ENCODE data around the gene CHURC1. TPM values are rescaled to one million over a fixed set of nuclear protein-coding genes. Genes with fewer than 3 reads are reported as not detected.

CHURC1 gene
- total RNA-seq, 1 donor from 2014 or later, result 33.4 TPM

DNA sequence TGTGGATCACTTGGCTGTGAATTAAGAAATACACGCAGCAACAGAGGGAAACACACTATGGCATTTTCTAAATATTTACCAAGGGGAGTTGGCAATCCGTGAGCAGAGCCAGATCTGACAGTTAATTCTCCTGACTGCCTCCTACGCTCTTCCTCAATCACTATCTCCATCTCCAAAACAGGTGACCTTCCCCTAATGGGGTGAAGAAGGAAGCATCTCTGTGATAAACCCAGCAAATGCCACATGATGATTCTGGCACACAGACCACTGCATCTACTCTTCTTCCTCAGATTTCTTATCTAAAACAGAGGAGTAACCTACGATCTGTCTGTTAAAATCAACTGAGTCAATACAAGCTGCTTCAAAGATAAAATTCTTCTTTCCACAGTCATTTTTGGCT lies 38.9 kb upstream of the CHURC1 start:
- Histone ChIP-seq H3K27me3 (ENCODE audit: control insufficient read depth in 3 of 3, insufficient read depth in 3 of 3, low read length in 3 of 3) (peaks cover 0 to 6% (median 3%) of the 10 kb centered on the region in 3 donors), H3K27ac (ENCODE audit: low read depth, low read length) (peak overlapping the region; percentile 61), H3K4me1 (ENCODE audit: control insufficient read depth in 3 of 3, insufficient read depth in 3 of 3, low read length in 3 of 3) (peaks cover 42 to 76% (median 54%) of the 10 kb centered on the region in 3 donors)

DNA sequence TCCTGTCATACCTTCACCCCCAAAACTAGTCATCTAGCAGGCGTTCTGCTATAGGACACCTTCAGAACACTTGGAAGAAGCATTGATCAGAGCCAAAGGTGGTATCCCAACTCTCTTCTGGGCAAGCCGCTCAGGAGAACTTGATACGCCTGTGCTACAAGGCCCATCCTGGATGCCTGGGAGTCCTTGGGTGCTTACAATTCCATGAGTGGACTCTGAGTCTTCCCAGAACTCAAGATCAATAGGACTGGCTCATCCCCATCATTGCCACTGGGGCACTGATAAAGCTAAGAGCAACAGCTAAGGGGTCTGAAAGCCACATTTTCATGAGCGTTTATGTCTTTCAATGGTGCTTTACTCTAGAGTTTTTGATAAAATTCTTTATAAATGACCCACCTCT lies 36.4 kb upstream of the CHURC1 start:
- peak overlapping the region; percentile 93 to 97 (median 94) for H3K9ac ChIP-seq (ENCODE audit: low read depth in 1 of 3, low read length in 3 of 3)
- H3K27ac ChIP-seq (ENCODE audit: low read depth, low read length), result peak overlapping the region; percentile 90
- H3K9me3 ChIP-seq (ENCODE audit: control insufficient read depth in 3 of 3, low read length in 3 of 3), result no peaks in the 10 kb centered on the region
- H3K4me3 ChIP-seq (ENCODE audit: low read length in 3 of 3), result peak overlapping the region; percentile 83 to 88 (median 86)
- H3K36me3 ChIP-seq (ENCODE audit: control insufficient read depth in 3 of 3, insufficient read depth in 3 of 3, low read length in 3 of 3), result no peaks in the 10 kb centered on the region
- peaks cover 29 to 62% (median 39%) of the 10 kb centered on the region in 3 donors for H3K4me1 ChIP-seq (ENCODE audit: control insufficient read depth in 3 of 3, insufficient read depth in 3 of 3, low read length in 3 of 3)
- peaks cover 0 to 6% (median 5%) of the 10 kb centered on the region in 3 donors for H3K27me3 ChIP-seq (ENCODE audit: control insufficient read depth in 3 of 3, insufficient read depth in 3 of 3, low read length in 3 of 3)

More for the DNA sequence above, 38.9 kb upstream of the CHURC1 start:
- Histone ChIP-seq H3K9ac (ENCODE audit: low read depth in 1 of 3, low read length in 3 of 3) (no peak overlapping the region), H3K9me3 (ENCODE audit: control insufficient read depth in 3 of 3, low read length in 3 of 3) (no peaks in the 10 kb centered on the region), H3K36me3 (ENCODE audit: control insufficient read depth in 3 of 3, insufficient read depth in 3 of 3, low read length in 3 of 3) (no peaks in the 10 kb centered on the region), H3K4me3 (ENCODE audit: low read length in 3 of 3) (no peak overlapping the region)

DNA sequence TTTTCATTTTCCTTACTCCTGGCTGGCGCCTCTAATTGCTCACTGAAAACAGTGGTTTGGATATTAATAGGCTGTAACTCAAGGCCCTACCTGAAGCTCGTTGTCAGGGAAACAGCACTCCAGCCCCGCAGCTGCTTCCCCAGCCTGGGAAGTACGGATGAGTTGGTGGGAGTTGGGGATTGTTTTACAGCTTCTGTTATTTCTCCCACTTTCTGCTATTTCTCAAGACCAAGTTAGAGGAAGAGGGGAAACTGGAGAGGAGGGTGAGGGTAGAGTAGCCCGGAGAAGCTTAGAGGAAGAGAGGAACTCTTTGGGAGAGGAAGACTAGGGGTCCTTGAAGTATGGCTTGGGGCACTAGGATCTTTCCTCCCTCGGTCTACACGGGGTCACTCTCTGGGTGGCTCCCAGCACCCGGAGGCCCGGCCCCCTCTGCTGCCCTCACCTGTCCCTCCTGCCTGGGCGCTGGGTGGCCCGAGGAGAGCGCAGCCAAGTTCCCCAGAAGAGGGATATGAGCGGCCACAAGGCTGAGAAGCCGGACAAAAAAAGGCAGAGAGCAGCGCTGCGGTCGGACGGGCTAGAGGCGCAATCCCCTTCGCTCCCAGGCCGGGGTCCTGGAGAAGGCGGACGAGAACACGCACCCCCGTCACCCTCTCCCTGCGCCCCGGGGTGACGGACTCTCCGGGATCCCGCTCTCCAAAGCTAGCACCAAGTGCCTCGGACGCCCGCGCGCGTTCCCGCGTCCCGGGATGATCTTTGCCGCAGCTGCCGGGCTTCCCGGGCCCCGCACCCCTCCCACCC lies 35.2 kb upstream of the CHURC1 start:
- Histone ChIP-seq H3K27me3 (ENCODE audit: control insufficient read depth in 3 of 3, insufficient read depth in 3 of 3, low read length in 3 of 3) (peaks cover 0 to 5% (median 5%) of the 10 kb centered on the region in 3 donors), H3K4me1 (ENCODE audit: control insufficient read depth in 3 of 3, insufficient read depth in 3 of 3, low read length in 3 of 3) (peaks cover 21 to 51% (median 29%) of the 10 kb centered on the region in 3 donors), H3K27ac (ENCODE audit: low read depth, low read length) (peak overlapping the region; percentile 90), H3K4me3 (ENCODE audit: low read length in 3 of 3) (peak overlapping the region; percentile 83 to 88 (median 86)), H3K9ac (ENCODE audit: low read depth in 1 of 3, low read length in 3 of 3) (peak overlapping the region; percentile 93 to 97 (median 94)), H3K36me3 (ENCODE audit: control insufficient read depth in 3 of 3, insufficient read depth in 3 of 3, low read length in 3 of 3) (no peaks in the 10 kb centered on the region), H3K9me3 (ENCODE audit: control insufficient read depth in 3 of 3, low read length in 3 of 3) (no peaks in the 10 kb centered on the region)

DNA sequence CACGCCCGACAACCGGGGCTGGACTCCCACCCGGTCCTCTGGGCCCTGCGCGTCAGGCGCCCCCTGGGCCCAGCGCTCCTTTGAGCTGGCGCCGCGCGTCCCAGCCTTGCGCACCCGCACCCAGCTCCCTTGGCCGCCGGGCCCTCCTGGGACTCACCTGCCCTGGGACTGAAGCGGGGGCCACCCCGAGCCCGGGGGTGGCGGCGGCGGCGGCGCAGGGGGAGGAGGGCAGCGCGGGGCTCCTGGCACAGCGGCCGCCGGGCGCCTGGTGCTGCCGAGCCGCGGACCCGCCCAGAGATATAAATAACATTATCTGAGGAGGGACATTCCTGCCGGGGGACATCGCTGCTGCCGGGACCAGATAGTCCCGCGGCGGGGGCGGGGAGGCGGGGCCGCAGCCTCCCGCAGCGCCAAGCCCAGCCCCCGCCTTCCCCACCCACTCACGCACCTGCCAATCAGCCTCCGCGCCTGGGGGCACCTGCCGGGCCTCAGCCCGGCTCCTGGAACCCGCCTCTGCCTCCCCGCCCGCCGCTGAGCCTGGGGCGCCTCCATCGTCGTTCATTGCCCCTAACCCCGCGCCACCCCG lies 34.5 kb upstream of the CHURC1 start, which contains the start of gene SPTB:
TSS of gene SPTB (minus strand) at position 273 of the 586 bp plus-strand sequence. CDS start 56,813 bp downstream, outside the sequence.
- Histone ChIP-seq H3K4me1 (ENCODE audit: control insufficient read depth in 3 of 3, insufficient read depth in 3 of 3, low read length in 3 of 3) (peaks cover 18 to 46% (median 22%) of the 10 kb centered on the region in 3 donors), H3K4me3 (ENCODE audit: low read length in 3 of 3) (peak within 1 kb of the TSS; percentile 83 to 88 (median 86)), H3K27ac (ENCODE audit: low read depth, low read length) (peak within 1 kb of the TSS; percentile 90), H3K9me3 (ENCODE audit: control insufficient read depth in 3 of 3, low read length in 3 of 3) (no peaks in the 10 kb centered on the region), H3K27me3 (ENCODE audit: control insufficient read depth in 3 of 3, insufficient read depth in 3 of 3, low read length in 3 of 3) (peaks cover 0 to 5% (median 5%) of the 10 kb centered on the region in 3 donors), H3K36me3 (ENCODE audit: control insufficient read depth in 3 of 3, insufficient read depth in 3 of 3, low read length in 3 of 3) (no peaks in the 10 kb centered on the region), H3K9ac (ENCODE audit: low read depth in 1 of 3, low read length in 3 of 3) (peak within 1 kb of the TSS; percentile 93 to 97 (median 94))

DNA sequence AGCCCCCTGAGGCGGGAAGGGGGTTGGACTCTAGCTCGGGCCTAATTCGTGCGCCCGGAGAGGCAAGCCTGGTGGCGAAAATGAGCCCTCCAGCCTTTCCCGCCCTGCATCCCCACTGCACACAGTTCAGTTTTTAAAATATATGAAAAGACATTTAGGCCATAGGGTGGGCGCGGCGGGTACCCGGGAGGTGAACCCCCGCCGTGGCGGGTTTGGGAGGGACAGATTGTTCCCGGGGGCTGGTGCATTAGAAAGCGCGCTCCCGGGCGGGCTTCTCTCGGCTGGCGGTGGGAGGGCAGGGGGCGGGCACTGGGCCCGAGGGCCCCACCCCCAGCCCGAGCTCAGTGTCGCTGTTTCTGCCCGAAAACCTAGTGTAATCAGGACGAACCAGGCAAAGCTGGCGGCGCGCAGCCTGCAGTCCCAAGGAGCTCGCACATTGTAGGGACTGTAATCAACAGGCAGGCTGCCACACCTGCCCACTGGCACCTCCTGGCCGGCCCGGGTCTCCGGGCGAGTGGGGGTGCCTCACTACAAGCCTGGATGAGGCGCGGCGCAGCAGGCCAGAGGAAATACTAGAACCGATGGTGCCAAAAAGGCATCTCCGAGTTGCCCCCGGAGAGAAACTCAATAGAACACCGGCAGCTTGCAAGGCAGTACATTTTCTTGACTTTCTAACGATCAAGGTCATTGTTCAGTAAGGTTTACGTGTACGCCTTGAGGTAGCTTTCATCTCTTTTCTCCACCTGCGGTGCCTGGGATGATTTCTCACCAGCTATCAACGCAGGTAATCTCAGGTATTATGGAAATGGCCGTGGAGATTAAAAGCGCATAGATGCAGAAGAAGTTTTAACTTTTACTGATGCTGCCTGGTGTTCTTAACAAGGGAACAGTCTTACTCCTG lies 33.8 kb upstream of the CHURC1 start:
- H3K4me1 ChIP-seq (ENCODE audit: control insufficient read depth in 3 of 3, insufficient read depth in 3 of 3, low read length in 3 of 3), result peaks cover 11 to 39% (median 15%) of the 10 kb centered on the region in 3 donors
- H3K36me3 ChIP-seq (ENCODE audit: control insufficient read depth in 3 of 3, insufficient read depth in 3 of 3, low read length in 3 of 3), result no peaks in the 10 kb centered on the region
- peak overlapping the region; percentile 56 to 88 (median 86) for H3K4me3 ChIP-seq (ENCODE audit: low read length in 3 of 3)
- peak overlapping the region; percentile 72 to 82 (median 75) for H3K9ac ChIP-seq (ENCODE audit: low read depth in 1 of 3, low read length in 3 of 3)
- H3K9me3 ChIP-seq (ENCODE audit: control insufficient read depth in 3 of 3, low read length in 3 of 3), result no peaks in the 10 kb centered on the region
- H3K27ac ChIP-seq (ENCODE audit: low read depth, low read length), result peak overlapping the region; percentile 90
- peaks cover 0 to 5% (median 5%) of the 10 kb centered on the region in 3 donors for H3K27me3 ChIP-seq (ENCODE audit: control insufficient read depth in 3 of 3, insufficient read depth in 3 of 3, low read length in 3 of 3)

DNA sequence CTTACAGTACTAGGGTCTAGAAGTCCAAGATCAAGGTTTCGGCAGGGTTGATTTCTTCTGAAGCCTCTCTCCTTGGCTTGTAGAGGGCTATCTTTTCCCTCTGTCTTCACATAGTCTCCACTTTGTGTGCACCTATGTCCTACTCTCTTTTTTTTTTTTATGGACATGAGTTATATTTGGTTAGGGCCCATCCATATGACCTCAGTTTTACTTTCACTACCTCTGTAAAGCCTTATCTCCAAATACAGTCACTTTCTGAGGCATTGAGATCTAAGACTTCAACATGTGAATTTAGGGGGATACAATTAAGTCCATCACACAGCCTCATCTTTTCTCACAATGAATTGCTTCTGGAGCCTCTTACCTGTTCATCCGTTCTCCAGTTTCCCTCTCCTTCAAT lies 28.7 kb upstream of the CHURC1 start:
- H3K9me3 ChIP-seq (ENCODE audit: control insufficient read depth in 3 of 3, low read length in 3 of 3), result no peaks in the 10 kb centered on the region
- H3K36me3 ChIP-seq (ENCODE audit: control insufficient read depth in 3 of 3, insufficient read depth in 3 of 3, low read length in 3 of 3), result no peaks in the 10 kb centered on the region
- no peak overlapping the region for H3K27ac ChIP-seq (ENCODE audit: low read depth, low read length)
- H3K4me1 ChIP-seq (ENCODE audit: control insufficient read depth in 3 of 3, insufficient read depth in 3 of 3, low read length in 3 of 3), result peaks cover 0 to 5% (median 4%) of the 10 kb centered on the region in 3 donors
- no peak overlapping the region for H3K4me3 ChIP-seq (ENCODE audit: low read length in 3 of 3)
- no peak overlapping the region for H3K9ac ChIP-seq (ENCODE audit: low read depth in 1 of 3, low read length in 3 of 3)
- H3K27me3 ChIP-seq (ENCODE audit: control insufficient read depth in 3 of 3, insufficient read depth in 3 of 3, low read length in 3 of 3), result peaks cover 0 to 3% (median 2%) of the 10 kb centered on the region in 3 donors

DNA sequence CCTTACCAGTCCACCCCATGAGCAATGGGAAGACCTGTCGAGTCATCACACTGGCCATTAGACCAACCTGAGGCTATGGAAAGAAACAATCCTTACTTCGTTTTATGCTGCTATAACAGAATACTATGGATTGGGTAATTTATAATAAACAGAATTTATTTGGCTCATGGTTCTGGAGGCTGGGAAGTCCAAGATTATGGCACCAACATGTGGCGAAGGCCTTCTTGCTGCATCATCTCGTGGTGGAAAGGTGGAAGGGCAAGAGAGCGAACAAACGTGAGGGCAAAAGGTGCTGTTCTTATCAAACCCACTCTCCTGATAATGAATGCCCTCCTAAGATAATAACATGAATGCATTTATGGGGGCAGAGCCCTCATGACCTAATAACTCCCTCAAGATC lies 24.9 kb upstream of the CHURC1 start:
- no peak overlapping the region for H3K4me3 ChIP-seq (ENCODE audit: low read length in 3 of 3)
- no peak overlapping the region for H3K27ac ChIP-seq (ENCODE audit: low read depth, low read length)
- no peak overlapping the region for H3K9ac ChIP-seq (ENCODE audit: low read depth in 1 of 3, low read length in 3 of 3)
- H3K9me3 ChIP-seq (ENCODE audit: control insufficient read depth in 3 of 3, low read length in 3 of 3), result no peaks in the 10 kb centered on the region
- H3K36me3 ChIP-seq (ENCODE audit: control insufficient read depth in 3 of 3, insufficient read depth in 3 of 3, low read length in 3 of 3), result no peaks in the 10 kb centered on the region
- H3K27me3 ChIP-seq (ENCODE audit: control insufficient read depth in 3 of 3, insufficient read depth in 3 of 3, low read length in 3 of 3), result no peaks in the 10 kb centered on the region
- peaks cover 4 to 9% (median 7%) of the 10 kb centered on the region in 3 donors for H3K4me1 ChIP-seq (ENCODE audit: control insufficient read depth in 3 of 3, insufficient read depth in 3 of 3, low read length in 3 of 3)

DNA sequence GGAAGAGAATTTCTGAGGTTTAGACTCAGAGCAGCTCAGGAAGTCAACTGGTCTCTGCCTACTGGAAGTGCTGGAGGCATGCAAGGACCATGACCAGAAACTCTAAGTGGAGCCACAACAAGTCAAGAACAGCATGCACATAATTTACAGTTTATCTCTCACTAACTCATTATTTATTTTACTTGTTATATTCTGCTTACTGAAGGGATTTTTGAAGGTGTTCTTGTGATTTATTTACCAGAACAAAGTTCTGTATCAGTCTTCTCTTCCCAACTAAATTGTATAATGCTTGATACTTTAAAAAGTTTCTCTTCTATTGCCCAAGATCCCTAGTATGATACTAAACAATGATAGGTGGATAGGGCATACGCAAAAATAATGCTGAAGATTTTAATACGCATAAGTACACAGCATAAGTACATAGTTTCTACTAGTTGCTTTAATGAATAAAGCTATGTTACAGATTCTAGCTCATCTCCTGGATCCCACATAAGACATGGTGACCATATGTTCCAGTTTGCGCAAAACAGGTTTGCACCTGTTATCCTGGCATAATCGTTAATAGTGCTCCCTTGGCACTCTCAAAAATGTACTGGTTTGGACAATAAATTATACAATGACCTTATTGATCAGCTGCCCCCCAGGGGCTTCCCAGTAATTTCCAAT lies 22.9 kb upstream of the CHURC1 start:
- Histone ChIP-seq H3K27ac (ENCODE audit: low read depth, low read length) (no peak overlapping the region), H3K4me3 (ENCODE audit: low read length in 3 of 3) (no peak overlapping the region), H3K36me3 (ENCODE audit: control insufficient read depth in 3 of 3, insufficient read depth in 3 of 3, low read length in 3 of 3) (no peaks in the 10 kb centered on the region), H3K27me3 (ENCODE audit: control insufficient read depth in 3 of 3, insufficient read depth in 3 of 3, low read length in 3 of 3) (no peaks in the 10 kb centered on the region), H3K9ac (ENCODE audit: low read depth in 1 of 3, low read length in 3 of 3) (no peak overlapping the region), H3K4me1 (ENCODE audit: control insufficient read depth in 3 of 3, insufficient read depth in 3 of 3, low read length in 3 of 3) (peaks cover 4 to 9% (median 7%) of the 10 kb centered on the region in 3 donors), H3K9me3 (ENCODE audit: control insufficient read depth in 3 of 3, low read length in 3 of 3) (no peaks in the 10 kb centered on the region)

DNA sequence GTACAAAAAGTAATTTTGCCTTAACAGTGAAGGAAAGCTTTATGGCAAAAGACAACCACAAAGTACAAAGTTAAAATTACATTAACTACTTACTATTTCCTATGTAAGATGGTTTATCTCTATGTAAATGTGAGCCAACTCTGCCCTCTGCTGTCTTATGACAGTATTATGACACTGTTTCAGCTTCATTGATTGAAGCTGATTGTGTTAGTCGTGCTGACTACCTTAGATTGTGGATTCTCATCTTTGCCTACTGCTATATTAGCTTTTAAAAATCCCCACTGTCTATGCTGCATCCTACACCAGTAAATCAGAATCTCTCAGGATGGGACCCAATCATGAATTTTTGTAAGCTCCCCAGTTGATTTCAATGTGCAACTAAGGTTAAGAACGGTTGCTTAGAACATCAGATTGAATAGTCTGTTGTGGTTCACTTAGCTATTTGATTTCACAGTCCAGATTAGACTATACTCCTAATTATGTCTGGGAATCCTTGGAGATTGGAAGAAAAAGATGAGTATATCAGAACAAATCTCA lies 22.3 kb upstream of the CHURC1 start:
- Histone ChIP-seq H3K9ac (ENCODE audit: low read depth in 1 of 3, low read length in 3 of 3) (no peak overlapping the region), H3K9me3 (ENCODE audit: control insufficient read depth in 3 of 3, low read length in 3 of 3) (no peaks in the 10 kb centered on the region), H3K36me3 (ENCODE audit: control insufficient read depth in 3 of 3, insufficient read depth in 3 of 3, low read length in 3 of 3) (no peaks in the 10 kb centered on the region), H3K4me1 (ENCODE audit: control insufficient read depth in 3 of 3, insufficient read depth in 3 of 3, low read length in 3 of 3) (peaks cover 4 to 9% (median 7%) of the 10 kb centered on the region in 3 donors), H3K27me3 (ENCODE audit: control insufficient read depth in 3 of 3, insufficient read depth in 3 of 3, low read length in 3 of 3) (no peaks in the 10 kb centered on the region), H3K27ac (ENCODE audit: low read depth, low read length) (no peak overlapping the region), H3K4me3 (ENCODE audit: low read length in 3 of 3) (no peak overlapping the region)

All from skeletal muscle tissue (tissue), 4 donors.